HG03103 (cell line): Measurements from ENCODE around the gene NOP53.
"Not testable (repeated sequence)": the region's sequence is repeated elsewhere in the genome, so short reads cannot be mapped to it uniquely, and the experiment has no call there.

Experiments used
- ATAC-seq: cut with Tn5 transposase; IDR thresholded peaks from one replicate; pipeline ENCODE4 v1.9.1; 2021; ENCODE audit warnings: low read depth; ENCODE audit not compliant: unreplicated experiment

Gene NOP53

DNA sequence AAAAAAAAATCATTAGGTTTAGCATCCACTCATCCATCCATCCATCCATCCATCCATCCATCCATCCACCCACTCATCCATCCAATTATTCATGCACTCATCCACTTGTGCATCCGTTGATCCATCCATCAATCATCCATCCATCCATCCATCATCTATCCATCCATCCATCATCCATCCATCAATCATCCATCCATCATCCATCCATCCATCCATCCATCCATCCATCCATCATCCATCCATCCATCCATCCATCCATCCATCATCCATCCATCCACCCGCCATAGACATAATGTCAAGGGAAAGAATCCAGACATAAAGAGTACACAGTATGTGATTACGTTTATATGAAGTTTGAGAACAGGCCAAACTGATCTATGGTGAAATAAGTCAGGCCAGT is 24.2 kb downstream of the NOP53 start:
- ATAC-seq = no peak

- ATAC-seq = not testable (repeated sequence)
Measured at GRCh38 chr19:47771291-47771690, 25.9 kb downstream of the NOP53 start.

- no peak for ATAC-seq
Measured at GRCh38 chr19:47776568-47776967, 31.2 kb downstream of the NOP53 start.

DNA sequence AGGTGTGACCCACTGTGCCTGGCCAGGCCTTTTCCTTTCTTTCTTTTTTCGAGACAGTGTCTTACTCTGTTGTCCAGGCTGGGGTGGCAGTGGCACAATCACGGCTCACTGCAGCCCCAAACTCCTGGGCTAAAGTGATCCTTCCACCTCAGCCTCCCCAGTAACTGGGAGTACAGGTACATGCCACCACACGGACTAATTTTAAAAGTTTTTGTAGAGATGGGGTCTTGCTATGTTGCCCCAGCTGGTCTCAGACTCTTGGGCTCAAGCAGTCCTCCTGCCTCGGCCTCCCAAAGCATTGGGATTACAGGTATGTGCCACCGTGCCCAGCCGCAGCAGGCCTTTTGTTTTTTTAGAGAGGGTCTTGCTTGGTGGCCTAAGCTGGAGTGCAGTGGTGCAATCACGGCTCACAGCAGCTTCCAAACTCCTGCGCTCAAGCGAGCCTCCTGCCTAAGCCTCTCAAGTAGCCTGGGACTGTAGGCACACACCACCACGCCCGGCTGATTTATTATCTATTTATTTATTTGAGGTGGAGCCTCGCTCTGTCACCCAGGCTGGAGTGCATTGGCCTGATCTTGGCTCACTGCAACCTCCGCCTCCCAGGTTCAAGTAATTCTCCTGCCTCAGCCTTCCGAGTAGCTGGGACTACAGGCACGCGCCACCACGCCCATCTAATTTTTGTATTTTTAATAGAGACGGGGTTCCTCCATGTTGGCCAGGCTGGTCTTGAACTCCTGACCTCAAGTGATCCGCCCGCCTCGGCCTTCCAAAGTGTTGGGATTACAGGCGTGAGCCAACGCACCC is 32.1 kb downstream of the NOP53 start:
- ATAC-seq = not testable (repeated sequence)

- ATAC-seq = no peak
Measured at GRCh38 chr19:47778049-47778953, 33.0 kb downstream of the NOP53 start, which contains the start of gene SELENOW. SELENOW (plus strand) TSS chr19:47778703; CDS start chr19:47778786, 83 bp downstream.

DNA sequence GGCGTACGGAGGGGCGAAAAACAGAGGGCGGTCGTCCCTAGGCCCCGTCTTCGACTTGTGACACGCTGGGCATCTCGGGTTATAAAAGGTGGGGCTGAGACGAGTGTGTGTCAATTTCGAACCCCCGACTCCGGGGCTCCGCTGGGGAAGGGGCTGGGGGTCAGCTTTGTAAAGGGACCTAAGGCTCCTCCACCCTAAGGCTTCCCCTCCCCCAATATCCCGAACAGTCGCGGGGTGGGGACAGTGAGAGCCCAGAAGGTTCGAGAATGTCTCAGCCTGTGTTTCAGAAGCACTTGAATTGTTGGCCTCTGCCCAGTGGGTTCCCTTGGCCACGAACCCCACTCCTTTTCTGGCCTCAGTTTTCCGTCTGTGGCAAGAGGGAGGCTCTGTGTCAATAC is 33.6 kb downstream of the NOP53 start:
- no peak for ATAC-seq

DNA sequence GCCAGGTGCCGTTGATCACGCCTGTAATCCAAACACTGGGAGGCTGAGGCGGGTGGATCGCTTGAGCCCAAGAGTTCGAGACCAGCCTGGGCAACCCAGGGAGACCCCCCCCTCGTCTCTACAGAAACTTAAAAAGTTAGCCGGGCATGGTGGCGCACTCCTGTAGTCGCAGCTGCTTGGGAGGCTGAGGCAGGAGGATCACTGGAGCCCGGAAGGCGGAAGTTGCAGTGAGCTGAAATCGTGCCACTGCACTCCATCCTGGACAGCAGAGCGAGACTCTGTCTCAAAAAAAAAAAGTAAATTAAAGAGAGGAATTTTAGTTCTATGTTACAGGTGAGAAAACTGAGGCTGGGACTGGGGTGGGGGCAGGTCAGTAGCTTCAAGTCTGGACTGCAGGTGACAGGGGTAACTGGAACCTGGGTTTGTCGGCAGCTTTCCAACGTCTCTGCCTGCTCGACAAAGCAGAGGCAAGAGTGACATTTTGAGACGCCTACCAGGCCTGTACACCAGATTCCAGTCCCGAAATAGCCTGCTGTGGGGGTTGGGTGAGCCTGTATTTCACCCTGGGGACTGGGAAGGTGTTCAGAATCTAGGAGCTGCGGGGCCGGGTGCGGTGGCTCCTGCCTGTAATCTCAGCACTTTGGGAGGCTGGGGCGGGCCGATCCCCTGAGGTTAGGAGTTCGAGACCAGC is 34.3 kb downstream of the NOP53 start:
- no peak for ATAC-seq

GRCh38 chr19:47780215-47780551 is 34.8 kb downstream of the NOP53 start:
- no peak for ATAC-seq

DNA sequence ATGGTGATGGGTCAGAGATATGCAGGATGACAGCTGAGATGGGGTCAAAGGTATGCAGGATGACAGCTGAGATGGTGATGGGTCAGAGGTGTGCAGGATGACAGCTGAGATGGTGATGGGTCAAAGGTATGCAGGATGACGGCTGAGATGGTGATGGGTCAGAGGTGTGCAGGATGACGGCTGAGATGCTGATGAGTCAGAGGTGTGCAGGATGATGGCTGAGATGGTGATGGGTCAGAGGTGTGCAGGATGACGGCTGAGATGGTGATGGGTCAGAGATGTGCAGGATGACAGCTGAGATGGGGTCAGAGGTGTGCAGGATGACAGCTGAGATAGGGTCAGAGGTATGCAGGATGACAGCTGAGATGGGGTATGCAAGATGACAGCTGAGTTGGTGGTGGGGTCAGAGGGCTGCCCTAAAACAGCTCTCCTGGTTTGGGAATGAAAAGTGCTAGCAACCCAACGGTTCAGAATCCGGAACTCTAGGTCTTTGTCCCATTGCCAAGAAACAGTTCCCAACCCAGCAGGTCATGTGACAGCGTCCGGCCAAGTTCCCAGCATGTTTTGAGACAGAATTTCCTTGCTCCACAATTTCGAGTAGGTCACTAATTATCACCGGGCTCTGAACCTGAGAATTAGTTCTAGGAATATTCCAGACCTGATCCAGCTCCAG is 36.4 kb downstream of the NOP53 start:
- no peak for ATAC-seq

GRCh38 chr19:47786566-47786965 is 41.2 kb downstream of the NOP53 start:
- ATAC-seq = no peak

DNA sequence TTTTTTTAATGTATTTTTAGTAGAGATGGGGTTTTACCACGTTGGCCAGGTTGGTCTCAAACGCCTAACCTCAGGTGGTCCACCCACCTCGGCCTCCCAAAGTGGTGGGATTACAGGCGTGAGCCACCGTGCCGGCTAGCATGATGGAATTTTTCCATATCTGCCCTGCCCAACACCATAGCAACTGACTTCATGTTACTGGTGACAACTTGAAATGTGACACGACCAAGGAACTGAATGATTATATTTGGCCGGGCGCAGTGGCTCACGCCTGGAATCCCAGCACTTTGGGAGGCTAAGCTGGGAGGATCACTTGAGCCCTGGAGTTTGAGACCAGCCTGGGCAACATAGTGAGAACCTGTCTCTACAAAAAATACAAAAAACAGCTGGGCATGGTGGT is 42.0 kb downstream of the NOP53 start:
- ATAC-seq = not testable (repeated sequence)

- not testable (repeated sequence) for ATAC-seq
Measured at GRCh38 chr19:47789811-47790210, 44.5 kb downstream of the NOP53 start.

GRCh38 chr19:47790398-47790814 is 45.1 kb downstream of the NOP53 start:
- no peak for ATAC-seq

DNA sequence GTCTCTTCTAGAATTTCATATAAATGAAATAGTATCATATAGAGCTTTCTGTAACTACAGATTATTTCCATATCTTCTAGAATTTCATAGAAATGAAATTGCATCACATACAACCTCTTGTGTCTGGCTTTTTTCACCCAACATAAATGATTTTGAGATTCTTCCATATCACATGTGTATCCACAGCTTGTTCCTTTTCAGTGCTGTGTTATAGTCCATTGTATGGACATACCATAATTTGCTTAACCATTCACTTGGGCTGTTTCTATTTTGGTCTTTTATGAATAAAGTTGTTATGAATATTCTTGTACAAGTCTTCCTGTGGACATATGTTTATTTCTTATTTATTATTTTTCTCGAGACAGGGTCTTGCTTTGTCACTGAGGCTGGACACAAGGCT is 47.3 kb downstream of the NOP53 start:
- no peak for ATAC-seq

DNA sequence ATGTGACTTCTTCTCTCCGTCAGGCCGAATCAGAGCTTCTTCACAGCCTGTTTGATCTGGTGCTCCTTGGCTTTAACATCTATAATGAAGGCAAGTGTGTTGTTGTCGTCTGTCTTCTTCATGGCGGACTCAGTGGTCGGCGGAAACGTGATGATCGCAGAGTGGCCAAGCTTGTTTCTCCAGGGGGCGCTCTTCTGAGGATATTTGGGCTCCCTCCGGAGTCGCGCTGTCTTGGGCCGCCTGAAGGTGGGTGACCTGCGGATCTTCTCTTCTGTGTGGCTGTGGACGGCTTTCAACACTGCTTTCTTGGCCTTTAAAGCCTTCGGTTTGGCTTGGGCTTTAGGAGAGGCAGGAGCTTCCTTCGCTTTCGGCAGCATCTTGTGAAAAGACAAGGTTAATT is 49.2 kb downstream of the NOP53 start:
- ATAC-seq = no peak

DNA sequence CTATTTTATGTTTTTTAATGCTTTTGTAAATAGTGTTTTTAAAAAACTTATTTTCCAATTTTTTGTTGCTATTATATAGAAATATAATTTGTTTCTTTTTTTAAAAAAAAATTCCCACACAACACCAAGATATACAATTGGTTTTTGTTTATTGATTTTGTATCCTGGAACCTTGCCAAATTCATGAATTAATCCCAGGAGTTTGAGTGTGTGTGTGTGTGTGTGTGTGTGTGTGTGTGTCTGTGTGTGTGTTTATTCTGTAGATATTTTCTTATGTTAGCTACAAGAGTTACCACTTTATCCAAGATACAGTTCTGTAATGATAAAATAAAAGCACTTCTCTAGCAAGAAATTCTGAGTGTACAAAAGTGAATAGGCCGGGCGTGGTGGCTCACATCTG is 51.4 kb downstream of the NOP53 start:
- ATAC-seq = no peak

DNA sequence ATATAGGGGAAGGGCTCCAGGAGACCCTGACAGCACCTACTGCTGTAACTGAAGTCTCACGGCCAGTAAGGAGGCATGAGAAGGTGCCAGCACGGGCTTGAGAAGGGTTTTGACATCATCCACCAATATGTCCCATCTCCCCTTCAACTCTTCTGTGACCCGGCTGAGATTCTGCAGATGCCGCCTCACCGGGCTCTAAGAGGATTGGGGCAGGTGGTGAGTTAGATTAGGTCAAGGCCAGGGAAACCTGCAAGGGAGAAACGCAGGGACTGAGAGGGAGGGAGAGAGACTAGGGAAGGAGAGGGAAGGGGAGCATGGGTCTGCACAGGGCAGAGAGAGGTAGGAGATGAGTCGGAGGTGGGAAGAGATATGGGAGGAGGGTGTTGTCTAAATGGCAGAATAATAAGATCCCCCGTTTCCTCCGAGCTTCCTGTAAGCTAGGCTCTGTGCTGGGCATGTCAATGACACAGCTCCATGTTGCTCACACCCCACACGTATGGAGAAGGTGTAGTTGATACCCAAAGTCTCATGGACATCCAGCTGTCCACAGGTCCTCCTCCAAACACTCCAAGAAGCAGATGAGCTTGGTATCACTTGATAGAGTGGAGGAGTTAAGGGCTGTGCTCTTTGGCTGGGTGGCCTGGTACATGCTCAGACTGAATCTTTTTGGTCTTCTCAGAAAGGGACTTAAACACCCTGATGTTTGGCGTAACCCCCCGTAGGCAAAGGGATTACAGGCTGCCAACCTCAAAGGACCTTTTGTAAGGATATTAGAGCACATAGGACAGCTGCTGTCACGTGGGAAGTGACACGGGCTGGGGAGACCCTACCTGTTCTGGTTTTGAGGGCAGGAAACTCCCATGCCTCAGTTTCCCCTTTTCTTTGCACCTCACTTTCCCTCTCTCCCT is 52.9 kb downstream of the NOP53 start:
- ATAC-seq = no peak

DNA sequence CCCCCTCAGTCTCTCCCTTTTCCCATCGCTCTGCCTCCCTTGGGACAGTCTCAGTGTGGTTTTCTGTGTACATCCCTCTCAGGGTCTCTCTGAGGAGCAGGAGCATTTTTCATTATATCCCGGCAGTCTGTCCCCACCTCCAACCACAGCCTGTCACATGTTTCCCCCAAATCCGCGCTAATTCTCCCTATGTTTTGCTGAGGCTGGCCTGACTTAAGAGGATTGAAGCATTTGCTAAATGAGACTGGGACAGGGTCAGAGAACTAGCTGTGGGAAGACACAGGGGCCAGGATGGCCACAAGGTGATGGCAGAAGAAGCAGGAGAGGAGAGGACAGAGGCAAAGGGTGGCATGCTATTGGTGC is 53.5 kb downstream of the NOP53 start:
- ATAC-seq = no peak

GRCh38 chr19:47801270-47801669 is 55.9 kb downstream of the NOP53 start:
- ATAC-seq = no peak
